H4 (cell line): ENCODE results near the gene FAM149B1. TPM values are rescaled to one million over a fixed set of nuclear protein-coding genes. Genes with fewer than 3 reads are reported as not detected.
"Not testable (repeated sequence)": the region's sequence is repeated elsewhere in the genome, so short reads cannot be mapped to it uniquely, and the experiment has no call there.

ENCODE experiments used
- DNase-seq: peaks from one replicate; pipeline ENCODE4 v3.0.0-alpha.2; 2015; ENCODE audit warnings: low spot score
- total RNA-seq: library from RNA; depleted of rRNA; stranded (reverse); fragments of >200 nt; shearing (Covaris generic); gene quantifications from 2 replicates; pipeline ENCODE4 v1.2.3, GENCODE V29; 2014

FAM149B1 gene
- total RNA-seq, 1 experiment from 2014 or later: 6.8 TPM

GRCh38 chr10:73233883-73234282 is 66.0 kb downstream of the FAM149B1 start:
- DNase-seq: no peak

GRCh38 chr10:73234695-73235094 is 66.8 kb downstream of the FAM149B1 start:
- no peak for DNase-seq

- no peak for DNase-seq
These were observed 71.2 kb downstream of the FAM149B1 start for GRCh38 chr10:73238990-73239566.

GRCh38 chr10:73239908-73240307 is 72.0 kb downstream of the FAM149B1 start:
- DNase-seq: no peak

- DNase-seq: no peak
These were observed 77.1 kb downstream of the FAM149B1 start for GRCh38 chr10:73244866-73245477.

DNA sequence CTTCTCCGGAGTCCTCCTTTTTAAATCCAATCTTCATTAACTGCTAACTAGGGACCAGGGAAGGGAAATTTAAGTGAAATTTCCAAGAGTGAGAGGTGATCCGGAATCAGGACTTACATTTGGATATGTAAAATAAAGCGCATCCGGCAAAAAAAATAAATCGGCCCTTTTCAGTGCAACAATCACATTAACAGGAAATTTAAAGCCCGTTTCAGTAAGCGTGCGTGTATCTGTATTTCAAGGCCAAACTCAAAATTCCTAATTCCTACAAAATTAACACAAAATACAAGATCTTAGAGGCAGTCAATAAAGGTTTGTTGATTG is 78.4 kb downstream of the FAM149B1 start:
- no peak for DNase-seq

- peak; percentile 92 for DNase-seq
These were observed 79.0 kb downstream of the FAM149B1 start, which contains the start of gene DNAJC9 for GRCh38 chr10:73246646-73247508. DNAJC9 (minus strand) TSS chr10:73247255; CDS start chr10:73247189, 66 bp downstream.

DNA sequence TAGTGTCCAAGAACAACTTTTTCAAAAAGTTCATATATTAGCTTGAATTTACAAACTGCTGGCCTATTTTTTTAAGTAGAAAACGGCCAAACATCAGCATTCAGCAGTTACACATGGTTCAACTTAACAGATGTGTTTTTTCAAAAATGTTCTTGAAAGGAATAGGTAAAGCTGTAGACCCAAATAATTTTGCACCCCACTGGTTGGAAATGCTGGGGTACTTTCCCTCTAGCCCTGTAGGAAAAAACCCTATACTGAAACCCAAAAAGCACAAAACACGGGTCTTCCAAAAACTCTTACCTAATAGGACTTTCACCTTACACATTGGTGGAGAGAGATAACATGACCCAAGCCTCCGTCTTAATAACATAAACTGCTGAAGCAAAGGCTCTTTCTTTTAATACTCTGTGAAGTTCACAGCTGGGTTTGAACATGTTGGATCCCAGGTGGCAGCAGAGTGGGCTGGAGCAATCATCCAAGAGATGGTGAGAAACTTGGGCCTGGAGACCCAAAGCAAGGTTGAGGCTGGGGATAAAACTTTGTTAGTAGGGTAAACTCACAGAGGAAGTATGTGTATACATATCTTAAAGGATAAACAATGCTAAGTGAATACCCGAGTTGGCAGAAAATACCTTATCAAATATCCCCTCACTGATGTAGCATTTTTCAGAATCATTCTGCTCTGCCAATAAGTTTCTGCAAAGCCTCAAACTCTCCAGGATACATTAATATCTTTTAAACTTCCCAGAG is 79.8 kb downstream of the FAM149B1 start:
- no peak for DNase-seq

- DNase-seq: no peak
These were observed 80.4 kb downstream of the FAM149B1 start for GRCh38 chr10:73248259-73248724.

- DNase-seq: no peak
These were observed 83.9 kb downstream of the FAM149B1 start for GRCh38 chr10:73251683-73252444.

- peak; percentile 98 for DNase-seq
These were observed 84.7 kb downstream of the FAM149B1 start, which contains the start of gene MRPS16 for GRCh38 chr10:73252445-73253224. MRPS16 (minus strand) TSS chr10:73252644; CDS start chr10:73252482, 162 bp downstream.

- no peak for DNase-seq
These were observed 85.3 kb downstream of the FAM149B1 start for GRCh38 chr10:73253225-73253555.

DNA sequence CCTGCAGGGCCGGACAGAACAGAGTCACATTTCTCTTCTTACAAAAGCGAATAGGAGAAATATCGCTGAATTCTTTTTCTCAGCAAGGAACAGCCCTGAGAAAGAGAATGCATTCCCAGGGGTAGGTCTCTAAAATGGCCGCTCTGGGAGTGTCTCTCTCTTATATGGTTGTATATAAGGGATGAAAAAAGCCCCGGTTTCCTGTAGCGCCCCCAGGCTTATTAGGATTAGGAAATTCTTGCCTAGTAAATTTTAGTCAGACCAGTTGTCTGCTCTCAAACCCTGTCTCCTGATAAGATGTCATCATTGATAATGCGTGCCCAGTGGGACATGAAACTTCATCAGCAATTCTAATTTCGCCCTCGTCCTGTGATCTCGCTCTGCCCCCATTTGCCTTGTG is 90.7 kb downstream of the FAM149B1 start:
- DNase-seq: not testable (repeated sequence)

GRCh38 chr10:73261362-73261995 is 93.6 kb downstream of the FAM149B1 start:
- no peak for DNase-seq

- peak; percentile 77 for DNase-seq
These were observed 94.3 kb downstream of the FAM149B1 start for GRCh38 chr10:73262105-73262730.

GRCh38 chr10:73262880-73263555 is 95.1 kb downstream of the FAM149B1 start:
- DNase-seq: no peak

GRCh38 chr10:73263693-73264347 is 95.9 kb downstream of the FAM149B1 start:
- DNase-seq: no peak

GRCh38 chr10:73264423-73264822 is 96.5 kb downstream of the FAM149B1 start:
- DNase-seq: no peak
